ENCODE measurements around the gene GOLGA5.
"Not testable (repeated sequence)": the region's sequence is repeated elsewhere in the genome, so short reads cannot be mapped to it uniquely, and the experiment has no call there.

The GOLGA5 gene

DNA sequence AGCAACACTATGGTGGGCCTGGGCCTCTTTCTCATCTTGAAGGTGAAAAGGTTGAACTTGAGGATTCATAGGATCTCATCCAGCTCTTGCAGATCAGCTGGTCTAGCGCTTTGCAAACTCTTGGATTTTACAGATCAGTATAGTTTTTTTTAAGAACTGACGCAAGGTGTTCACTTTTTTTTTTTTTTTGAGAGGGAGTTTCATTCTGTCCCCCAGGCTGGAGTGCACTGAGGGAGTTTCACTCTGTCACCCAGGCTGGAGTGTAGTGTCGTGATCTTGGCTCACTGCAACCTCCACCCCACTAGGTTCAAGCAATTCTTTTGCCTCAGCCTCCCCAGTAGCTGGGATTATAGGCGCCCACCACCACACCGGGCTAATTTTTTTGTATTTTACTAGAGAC is 25.3 kb upstream of the GOLGA5 start:
- Histone ChIP-seq H4K8ac (ENCODE audit: low read depth, low read length) (no peak overlapping the region), H2AK5ac (ENCODE audit: low read depth, low read length) (no peak overlapping the region), H3K4me1 (ENCODE audit: control insufficient read depth in 2 of 2, insufficient read depth in 1 of 2, low read depth in 1 of 2, low read length in 2 of 2) (no peaks in the 10 kb centered on the region), H3K4ac (ENCODE audit: low read length) (no peak overlapping the region), H3K27me3 (ENCODE audit: control insufficient read depth in 3 of 3, insufficient read depth in 3 of 3, low read depth in 1 of 3, low read length in 3 of 3) (peaks cover 0 to 3% (median 0%) of the 10 kb centered on the region in 3 experiments), H2BK15ac (ENCODE audit: low read length) (no peak overlapping the region), H3K4me2 (ENCODE audit: insufficient read depth, low read length, poor library complexity, severe bottlenecking) (no peak overlapping the region), H3K18ac (ENCODE audit: low read length) (no peak overlapping the region), H3K79me1 (ENCODE audit: low read depth, low read length) (no peaks in the 10 kb centered on the region), H3K36me3 (replicated peaks in 1 of 2; ENCODE audit: control insufficient read depth in 2 of 2, insufficient read depth in 2 of 2, low read length in 2 of 2) (no peaks in the 10 kb centered on the region), H2BK5ac (ENCODE audit: low read length) (no peak overlapping the region), H4K91ac (ENCODE audit: low read depth, low read length, poor library complexity) (no peak overlapping the region), H3K27ac (replicated peaks; ENCODE audit: low read length) (no peak overlapping the region), H2BK12ac (ENCODE audit: low read length) (no peak overlapping the region), H3K23ac (ENCODE audit: low read depth, low read length, poor library complexity) (no peak overlapping the region), H2BK120ac (ENCODE audit: low read depth, low read length) (no peak overlapping the region), H3K9me3 (replicated peaks in 1 of 2; ENCODE audit: control insufficient read depth in 2 of 2, insufficient read depth in 1 of 2, low read depth in 1 of 2, low read length in 2 of 2) (no peaks in the 10 kb centered on the region), H2AFZ (ENCODE audit: low read length) (no peak overlapping the region), H3K14ac (ENCODE audit: low read length) (no peak overlapping the region), H3K9ac (ENCODE audit: low read depth, low read length, poor library complexity) (no peak overlapping the region), H3K4me3 (ENCODE audit: low read length in 2 of 2) (no peak overlapping the region)
- WGBS, 2 donors (ENCODE audit: extremely low coverage in 2 of 2, insufficient read length in 2 of 2, insufficient replicate concordance in 1 of 2) = no CpG with 5 or more reads among the region's 5 CpGs
- no peak for DNase-seq (ENCODE audit: low spot score)

DNA sequence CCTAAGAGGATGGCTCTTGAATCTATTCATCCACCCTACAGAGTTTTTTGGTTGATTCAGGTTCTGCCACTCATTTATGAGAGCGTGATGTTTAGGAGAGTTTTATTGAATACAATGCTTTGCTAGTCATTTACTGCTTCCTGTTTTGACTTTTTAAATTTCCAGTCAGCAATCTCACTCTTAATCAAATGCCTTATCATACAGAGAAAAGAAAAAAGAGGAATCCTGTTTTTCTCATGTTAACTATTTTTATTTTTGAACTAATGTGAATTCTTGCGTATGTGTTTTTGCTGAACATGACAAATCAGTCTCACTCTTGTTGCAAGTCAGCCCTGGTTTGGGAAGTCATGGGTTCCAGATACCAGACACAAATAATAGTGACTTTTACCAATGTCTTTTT is 23.6 kb upstream of the GOLGA5 start:
- no peak for DNase-seq (ENCODE audit: low spot score)
- no peak overlapping the region for H3K14ac ChIP-seq (ENCODE audit: low read length)
- no peak overlapping the region for H2BK120ac ChIP-seq (ENCODE audit: low read depth, low read length)
- H2BK15ac ChIP-seq (ENCODE audit: low read length) = no peak overlapping the region
- peaks cover 0 to 3% (median 0%) of the 10 kb centered on the region in 3 experiments for H3K27me3 ChIP-seq (ENCODE audit: control insufficient read depth in 3 of 3, insufficient read depth in 3 of 3, low read depth in 1 of 3, low read length in 3 of 3)
- no peaks in the 10 kb centered on the region for H3K79me1 ChIP-seq (ENCODE audit: low read depth, low read length)
- H3K9me3 ChIP-seq (replicated peaks in 1 of 2; ENCODE audit: control insufficient read depth in 2 of 2, insufficient read depth in 1 of 2, low read depth in 1 of 2, low read length in 2 of 2) = no peaks in the 10 kb centered on the region
- no peak overlapping the region for H2BK5ac ChIP-seq (ENCODE audit: low read length)
- no peak overlapping the region for H3K9ac ChIP-seq (ENCODE audit: low read depth, low read length, poor library complexity)
- no peak overlapping the region for H3K4ac ChIP-seq (ENCODE audit: low read length)
- no peak overlapping the region for H2AFZ ChIP-seq (ENCODE audit: low read length)
- no peak overlapping the region for H2AK5ac ChIP-seq (ENCODE audit: low read depth, low read length)
- H2BK12ac ChIP-seq (ENCODE audit: low read length) = no peak overlapping the region
- H3K27ac ChIP-seq (replicated peaks; ENCODE audit: low read length) = no peak overlapping the region
- H3K4me1 ChIP-seq (ENCODE audit: control insufficient read depth in 2 of 2, insufficient read depth in 1 of 2, low read depth in 1 of 2, low read length in 2 of 2) = no peaks in the 10 kb centered on the region
- WGBS, 2 donors (ENCODE audit: extremely low coverage in 2 of 2, insufficient read length in 2 of 2, insufficient replicate concordance in 1 of 2) = no CpG with 5 or more reads among the region's 2 CpGs
- no peak overlapping the region for H3K4me3 ChIP-seq (ENCODE audit: low read length in 2 of 2)
- no peak overlapping the region for H4K91ac ChIP-seq (ENCODE audit: low read depth, low read length, poor library complexity)
- no peak overlapping the region for H3K23ac ChIP-seq (ENCODE audit: low read depth, low read length, poor library complexity)
- no peak overlapping the region for H3K4me2 ChIP-seq (ENCODE audit: insufficient read depth, low read length, poor library complexity, severe bottlenecking)
- no peaks in the 10 kb centered on the region for H3K36me3 ChIP-seq (replicated peaks in 1 of 2; ENCODE audit: control insufficient read depth in 2 of 2, insufficient read depth in 2 of 2, low read length in 2 of 2)
- no peak overlapping the region for H4K8ac ChIP-seq (ENCODE audit: low read depth, low read length)
- H3K18ac ChIP-seq (ENCODE audit: low read length) = no peak overlapping the region

DNA sequence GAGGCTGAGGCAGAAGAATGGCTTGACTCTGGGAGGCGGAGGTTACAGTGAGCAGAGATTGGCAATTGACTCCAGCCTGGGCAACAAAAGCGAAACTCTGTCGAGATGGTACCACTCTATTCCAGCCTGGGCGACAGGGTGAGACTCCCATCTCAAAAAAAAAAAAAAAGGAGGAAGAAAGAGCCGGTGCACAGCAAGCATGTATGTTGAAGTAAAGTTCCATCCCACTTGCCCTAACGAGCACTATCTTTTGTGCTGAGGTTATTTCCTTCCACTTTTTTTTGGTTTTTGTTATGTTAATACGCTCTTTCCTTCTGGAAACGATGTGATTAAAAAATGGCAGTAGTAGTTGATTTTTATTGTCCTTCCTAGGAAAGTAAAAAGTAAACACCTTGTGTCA is 19.5 kb upstream of the GOLGA5 start:
- Histone ChIP-seq H3K36me3 (replicated peaks in 1 of 2; ENCODE audit: control insufficient read depth in 2 of 2, insufficient read depth in 2 of 2, low read length in 2 of 2) (no peaks in the 10 kb centered on the region), H3K18ac (ENCODE audit: low read length) (no peak overlapping the region), H2BK120ac (ENCODE audit: low read depth, low read length) (no peak overlapping the region), H3K27me3 (ENCODE audit: control insufficient read depth in 3 of 3, insufficient read depth in 3 of 3, low read depth in 1 of 3, low read length in 3 of 3) (no peaks in the 10 kb centered on the region), H3K4ac (ENCODE audit: low read length) (no peak overlapping the region), H3K23ac (ENCODE audit: low read depth, low read length, poor library complexity) (no peak overlapping the region), H3K9ac (ENCODE audit: low read depth, low read length, poor library complexity) (no peak overlapping the region), H2BK15ac (ENCODE audit: low read length) (no peak overlapping the region), H3K4me3 (ENCODE audit: low read length in 2 of 2) (no peak overlapping the region), H4K91ac (ENCODE audit: low read depth, low read length, poor library complexity) (no peak overlapping the region), H3K4me2 (ENCODE audit: insufficient read depth, low read length, poor library complexity, severe bottlenecking) (no peak overlapping the region), H3K4me1 (ENCODE audit: control insufficient read depth in 2 of 2, insufficient read depth in 1 of 2, low read depth in 1 of 2, low read length in 2 of 2) (no peaks in the 10 kb centered on the region), H2BK12ac (ENCODE audit: low read length) (no peak overlapping the region), H3K79me1 (ENCODE audit: low read depth, low read length) (no peaks in the 10 kb centered on the region), H2BK5ac (ENCODE audit: low read length) (no peak overlapping the region), H3K27ac (replicated peaks; ENCODE audit: low read length) (no peak overlapping the region), H2AFZ (ENCODE audit: low read length) (no peak overlapping the region), H3K14ac (ENCODE audit: low read length) (no peak overlapping the region), H2AK5ac (ENCODE audit: low read depth, low read length) (no peak overlapping the region), H4K8ac (ENCODE audit: low read depth, low read length) (no peak overlapping the region), H3K9me3 (replicated peaks in 1 of 2; ENCODE audit: control insufficient read depth in 2 of 2, insufficient read depth in 1 of 2, low read depth in 1 of 2, low read length in 2 of 2) (no peaks in the 10 kb centered on the region)
- WGBS, 2 donors (ENCODE audit: extremely low coverage in 2 of 2, insufficient read length in 2 of 2, insufficient replicate concordance in 1 of 2) = no CpG with 5 or more reads among the region's 8 CpGs
- no peak for DNase-seq (ENCODE audit: low spot score)

DNA sequence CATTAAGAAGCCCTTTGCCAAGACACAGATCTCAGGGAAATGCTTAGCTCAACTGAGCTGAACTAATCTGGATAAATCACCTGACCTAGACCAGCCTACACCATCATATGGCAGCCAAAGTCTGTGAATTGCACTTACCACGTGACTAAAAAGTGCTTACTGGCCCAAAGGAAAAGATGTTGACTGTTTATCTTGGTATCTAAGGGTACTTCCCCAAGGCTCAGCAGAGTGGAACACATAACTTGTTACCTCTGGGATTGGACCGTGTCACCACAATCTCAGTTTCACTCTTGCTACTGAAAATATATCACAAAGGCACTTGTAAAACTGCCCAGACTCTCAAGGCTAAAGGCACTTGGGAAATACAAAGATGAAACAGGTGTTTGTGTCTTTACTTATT is 18.8 kb upstream of the GOLGA5 start:
- DNase-seq (ENCODE audit: low spot score); H2BK5ac ChIP-seq (ENCODE audit: low read length); H2AFZ ChIP-seq (ENCODE audit: low read length); H2BK12ac ChIP-seq (ENCODE audit: low read length); H3K9me3 ChIP-seq (replicated peaks in 1 of 2; ENCODE audit: control insufficient read depth in 2 of 2, insufficient read depth in 1 of 2, low read depth in 1 of 2, low read length in 2 of 2); H3K79me1 ChIP-seq (ENCODE audit: low read depth, low read length); H3K27me3 ChIP-seq (ENCODE audit: control insufficient read depth in 3 of 3, insufficient read depth in 3 of 3, low read depth in 1 of 3, low read length in 3 of 3); H3K4me1 ChIP-seq (ENCODE audit: control insufficient read depth in 2 of 2, insufficient read depth in 1 of 2, low read depth in 1 of 2, low read length in 2 of 2); H2BK120ac ChIP-seq (ENCODE audit: low read depth, low read length); H3K27ac ChIP-seq (replicated peaks; ENCODE audit: low read length); H3K4ac ChIP-seq (ENCODE audit: low read length); H3K36me3 ChIP-seq (replicated peaks in 1 of 2; ENCODE audit: control insufficient read depth in 2 of 2, insufficient read depth in 2 of 2, low read length in 2 of 2); H2AK5ac ChIP-seq (ENCODE audit: low read depth, low read length); H3K9ac ChIP-seq (ENCODE audit: low read depth, low read length, poor library complexity); H3K18ac ChIP-seq (ENCODE audit: low read length); H2BK15ac ChIP-seq (ENCODE audit: low read length); H3K4me3 ChIP-seq (ENCODE audit: low read length in 2 of 2); H4K8ac ChIP-seq (ENCODE audit: low read depth, low read length); H3K4me2 ChIP-seq (ENCODE audit: insufficient read depth, low read length, poor library complexity, severe bottlenecking); H4K91ac ChIP-seq (ENCODE audit: low read depth, low read length, poor library complexity); H3K14ac ChIP-seq (ENCODE audit: low read length); H3K23ac ChIP-seq (ENCODE audit: low read depth, low read length, poor library complexity): not testable (repeated sequence)
- WGBS, 2 donors (ENCODE audit: extremely low coverage in 2 of 2, insufficient read length in 2 of 2, insufficient replicate concordance in 1 of 2) = no CpG with 5 or more reads among the region's 2 CpGs
